Measurements from ENCODE around the gene NATD1. TPM values are rescaled to one million over a fixed set of nuclear protein-coding genes. Genes with fewer than 3 reads are reported as not detected.

NATD1 gene
- total and polyA plus RNA-seq, 2 experiments from 2014 or later: 2.1 to 8.1 TPM

DNA sequence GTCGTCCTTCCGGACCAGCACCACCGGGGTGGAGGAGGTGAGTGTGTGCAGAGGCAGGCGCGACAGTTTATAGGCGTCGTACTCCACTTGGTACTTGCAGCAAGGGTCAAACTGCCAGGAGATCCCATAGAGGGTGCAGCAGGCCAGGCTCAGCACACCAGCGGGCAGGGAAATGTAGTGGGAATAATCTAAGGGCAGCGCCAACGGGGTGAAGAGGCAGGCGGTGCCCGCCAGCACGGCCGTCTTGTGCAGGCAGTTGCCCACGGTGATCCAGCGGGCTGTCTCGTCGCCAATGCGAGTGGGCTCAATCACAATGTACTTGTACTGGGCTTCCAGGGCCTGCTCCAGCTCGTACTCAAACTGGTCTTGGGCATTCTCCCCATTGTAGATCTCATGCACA, 54.8 kb downstream of the NATD1 start:
- H3K79me2 ChIP-seq (replicated peaks; ENCODE audit: insufficient read depth): peaks cover 63% of the 10 kb centered on the region
- H3K9me2 ChIP-seq (ENCODE audit: insufficient read depth): no peaks in the 10 kb centered on the region
- peak overlapping the region; percentile 98 for H3K27ac ChIP-seq (ENCODE audit: low read depth)
- ATAC-seq (no peak), DNase-seq (ENCODE audit: low spot score) (no peak)
- Mint-ChIP-seq H3K36me3 (ENCODE audit: low read depth) (peaks cover 37% of the 10 kb centered on the region), H3K27ac (peak overlapping the region; percentile 53), H3K27me3 (ENCODE audit: insufficient read depth, low read depth, poor library complexity) (peaks cover 7% of the 10 kb centered on the region), H3K9me3 (no peaks in the 10 kb centered on the region), H3K4me3 (no peak overlapping the region), H3K4me1 (peaks cover 49% of the 10 kb centered on the region)
- peaks cover 30% of the 10 kb centered on the region for H3F3A ChIP-seq (replicated peaks; ENCODE audit: low read depth)
- H2AFZ ChIP-seq: no peak overlapping the region
- H3K4me2 ChIP-seq: peak overlapping the region; percentile 1; the same call in 1 of the 2 replicates
- no peak for TF ChIP-seq EZH2phosphoT487 (IDR thresholded peaks at IDR 0.05; ENCODE audit: unreplicated experiment)
- TF ChIP-seq ZNF331 (CRISPR knock-in tag; IDR thresholded peaks at IDR 0.05; ENCODE audit: low read depth): no peak
- no peak for TF ChIP-seq ZNF114 (CRISPR knock-in tag; IDR thresholded peaks at IDR 0.05)
- TF ChIP-seq POLR2AphosphoS5 (IDR thresholded peaks at IDR 0.05; ENCODE audit: low read depth): no peak
- no peak for TF ChIP-seq STAT1 (IDR thresholded peaks at IDR 0.05; ENCODE audit: unreplicated experiment)
- TF ChIP-seq, protein P1, sequence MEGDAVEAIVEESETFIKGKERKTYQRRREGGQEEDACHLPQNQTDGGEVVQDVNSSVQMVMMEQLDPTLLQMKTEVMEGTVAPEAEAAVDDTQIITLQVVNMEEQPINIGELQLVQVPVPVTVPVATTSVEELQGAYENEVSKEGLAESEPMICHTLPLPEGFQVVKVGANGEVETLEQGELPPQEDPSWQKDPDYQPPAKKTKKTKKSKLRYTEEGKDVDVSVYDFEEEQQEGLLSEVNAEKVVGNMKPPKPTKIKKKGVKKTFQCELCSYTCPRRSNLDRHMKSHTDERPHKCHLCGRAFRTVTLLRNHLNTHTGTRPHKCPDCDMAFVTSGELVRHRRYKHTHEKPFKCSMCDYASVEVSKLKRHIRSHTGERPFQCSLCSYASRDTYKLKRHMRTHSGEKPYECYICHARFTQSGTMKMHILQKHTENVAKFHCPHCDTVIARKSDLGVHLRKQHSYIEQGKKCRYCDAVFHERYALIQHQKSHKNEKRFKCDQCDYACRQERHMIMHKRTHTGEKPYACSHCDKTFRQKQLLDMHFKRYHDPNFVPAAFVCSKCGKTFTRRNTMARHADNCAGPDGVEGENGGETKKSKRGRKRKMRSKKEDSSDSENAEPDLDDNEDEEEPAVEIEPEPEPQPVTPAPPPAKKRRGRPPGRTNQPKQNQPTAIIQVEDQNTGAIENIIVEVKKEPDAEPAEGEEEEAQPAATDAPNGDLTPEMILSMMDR (conservative IDR thresholded peaks at IDR 0.05; ENCODE audit: low read depth in 2 of 2): no peak
- peaks cover 8% of the 10 kb centered on the region for H3K36me3 ChIP-seq (ENCODE audit: insufficient read depth)
- H4K20me1 ChIP-seq (replicated peaks; ENCODE audit: insufficient read depth): peaks cover 50% of the 10 kb centered on the region
- no peak overlapping the region for H3K4me3 ChIP-seq
- no peaks in the 10 kb centered on the region for H3K27me3 ChIP-seq (ENCODE audit: insufficient read depth)
- H3K4me1 ChIP-seq (ENCODE audit: insufficient read depth): peaks cover 36% of the 10 kb centered on the region

DNA sequence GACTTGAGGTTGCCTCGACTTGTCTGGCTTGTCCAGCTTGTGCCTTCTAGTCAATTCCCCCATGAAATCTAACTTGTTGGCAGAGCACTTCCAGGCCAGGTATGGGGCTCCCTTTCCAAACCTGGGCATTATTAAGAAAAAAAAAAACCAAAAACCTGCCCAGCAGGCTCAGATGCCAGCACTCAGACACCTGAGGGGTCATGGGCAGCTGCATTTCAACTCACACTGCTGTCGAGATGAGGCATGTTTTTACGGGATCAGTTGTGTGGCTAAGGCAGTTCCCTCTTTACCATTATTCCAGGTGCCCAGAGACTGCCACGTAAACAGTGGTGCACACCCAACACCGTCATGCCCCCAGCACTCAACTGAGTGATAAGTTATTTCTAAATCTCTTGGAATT, 57.1 kb downstream of the NATD1 start:
- no peaks in the 10 kb centered on the region for H3K9me3 Mint-ChIP-seq
- H3K4me3 Mint-ChIP-seq: no peak overlapping the region
- ATAC-seq: no peak
- TF ChIP-seq NANOG (IDR thresholded peaks at IDR 0.05; ENCODE audit: borderline replicate concordance): no peak
- no peak for TF ChIP-seq STAT1 (IDR thresholded peaks at IDR 0.05; ENCODE audit: unreplicated experiment)
- TF ChIP-seq EZH2 (IDR thresholded peaks at IDR 0.05; ENCODE audit: low read depth, unreplicated experiment): no peak
- no peak for TF ChIP-seq ZNF114 (CRISPR knock-in tag; IDR thresholded peaks at IDR 0.05)
- no peak for TF ChIP-seq ZNF462 (CRISPR knock-in tag; IDR thresholded peaks at IDR 0.05)
- TF ChIP-seq POLR2AphosphoS5 (IDR thresholded peaks at IDR 0.05; ENCODE audit: low read depth): no peak
- TF ChIP-seq JUNB (IDR thresholded peaks at IDR 0.05; ENCODE audit: unreplicated experiment): no peak
- TF ChIP-seq, protein P2, sequence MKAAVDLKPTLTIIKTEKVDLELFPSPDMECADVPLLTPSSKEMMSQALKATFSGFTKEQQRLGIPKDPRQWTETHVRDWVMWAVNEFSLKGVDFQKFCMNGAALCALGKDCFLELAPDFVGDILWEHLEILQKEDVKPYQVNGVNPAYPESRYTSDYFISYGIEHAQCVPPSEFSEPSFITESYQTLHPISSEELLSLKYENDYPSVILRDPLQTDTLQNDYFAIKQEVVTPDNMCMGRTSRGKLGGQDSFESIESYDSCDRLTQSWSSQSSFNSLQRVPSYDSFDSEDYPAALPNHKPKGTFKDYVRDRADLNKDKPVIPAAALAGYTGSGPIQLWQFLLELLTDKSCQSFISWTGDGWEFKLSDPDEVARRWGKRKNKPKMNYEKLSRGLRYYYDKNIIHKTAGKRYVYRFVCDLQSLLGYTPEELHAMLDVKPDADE (IDR thresholded peaks at IDR 0.05): no peak
- no peak for TF ChIP-seq CREB1 (CRISPR knock-in tag; IDR thresholded peaks at IDR 0.05; ENCODE audit: low read depth)

More for the DNA sequence above, 57.1 kb downstream of the NATD1 start:
- H3K27me3 ChIP-seq (ENCODE audit: insufficient read depth): no peaks in the 10 kb centered on the region
- no peak overlapping the region for H3K4me2 ChIP-seq
- H3K27ac Mint-ChIP-seq: no peak overlapping the region
- H2AFZ ChIP-seq: no peak overlapping the region
- H3K79me2 ChIP-seq (replicated peaks; ENCODE audit: insufficient read depth): peaks cover 40% of the 10 kb centered on the region
- peaks cover 5% of the 10 kb centered on the region for H3K27me3 Mint-ChIP-seq (ENCODE audit: insufficient read depth, low read depth, poor library complexity)
- peaks cover 51% of the 10 kb centered on the region for H3K36me3 Mint-ChIP-seq (ENCODE audit: low read depth)
- H3K4me3 ChIP-seq: no peak overlapping the region
- H3K36me3 ChIP-seq (ENCODE audit: insufficient read depth): peaks cover 8% of the 10 kb centered on the region
- H4K20me1 ChIP-seq (replicated peaks; ENCODE audit: insufficient read depth): peaks cover 32% of the 10 kb centered on the region
- no peak for DNase-seq (ENCODE audit: low spot score)
- H3K4me1 Mint-ChIP-seq: peaks cover 45% of the 10 kb centered on the region
- peaks cover 23% of the 10 kb centered on the region for H3F3A ChIP-seq (replicated peaks; ENCODE audit: low read depth)
- H3K27ac ChIP-seq (ENCODE audit: low read depth): no peak overlapping the region
- no peaks in the 10 kb centered on the region for H3K9me2 ChIP-seq (ENCODE audit: insufficient read depth)
- H3K4me1 ChIP-seq (ENCODE audit: insufficient read depth): peaks cover 35% of the 10 kb centered on the region

Measured in GM23338 (cell line).